ENCODE data around the gene MAJIN.

GRCh38 chr11:64890522-64890939, 81.4 kb downstream of the MAJIN start:
- TF ChIP-seq EZH2 (IDR thresholded peaks at IDR 0.05) (no peak), POLR2AphosphoS5 (IDR thresholded peaks at IDR 0.05; ENCODE audit: borderline replicate concordance, low read depth, low read length) (no peak), FOXP2 (optimal IDR thresholded peaks at IDR 0.05; ENCODE audit: control extremely low read depth, extremely low read length, insufficient read depth) (no peak)
